GM12878 (cell line): Measurements from ENCODE around the gene TRH. TPM values are rescaled to one million over a fixed set of nuclear protein-coding genes. Genes with fewer than 3 reads are reported as not detected.

Source experiments
- ATAC-seq: fragments of 200-7000 bp; cut with Tn5 transposase; 3 replicates; pipeline ENCODE4 v1.9.1; 2020; ENCODE audit warnings: mild to moderate bottlenecking, moderate library complexity
- BruUV-seq: library from RNA; stranded (reverse); fragments of 400-500 nt; replicated peaks from 2 replicates; lab custom pipeline; 2021; lab: Mats Ljungman, UMichigan
- CTCF ChIA-PET: fragments of 300-600 bp; sonication (Branson Sonifier 250); formaldehyde crosslinking; extraction: SDS; loops from one replicate; lab custom pipeline; 2021; ENCODE audit warnings: inconsistent platforms; lab: Yijun Ruan, JAX
- POLR2A ChIA-PET: fragments of 350-600 bp; formaldehyde crosslinking; extraction: SDS; loops from one replicate; lab custom pipeline; 2021; ENCODE audit warnings: inconsistent platforms; lab: Charles Lee
- RAD21 ChIA-PET: fragments of 300-600 bp; sonication (Branson Sonifier 250); formaldehyde crosslinking; loops from one replicate; lab custom pipeline; 2023; ENCODE audit warnings: antibody characterized with exemption; ENCODE audit not compliant: unreplicated experiment; lab: Charles Lee
- SMC1A ChIA-PET: fragments of 300-600 bp; sonication (Branson Sonifier 250); formaldehyde crosslinking; loops from one replicate; lab custom pipeline; 2023; ENCODE audit not compliant: unreplicated experiment, uncharacterized antibody; lab: Charles Lee
- DNase-seq: peaks from one replicate; pipeline ENCODE4 v3.0.0-alpha.2; 2011; ENCODE audit warnings: low read depth, low spot score
- FAIRE-seq: peaks from 3 replicates; lab custom pipeline; 2011; peaks lifted over from hg19 to GRCh38; lab: Jason Lieb, UNC
- H2AFZ ChIP-seq: 2 replicates; pipeline ENCODE4 v1.6.0; 2011; ENCODE audit warnings: low read depth, low read length, control low read depth; ENCODE audit not compliant: control insufficient read depth
- H3K27ac ChIP-seq: 2 replicates; pipeline ENCODE4 v1.5.1; 2011; ENCODE audit warnings: control low read depth; ENCODE audit not compliant: control insufficient read depth, insufficient read depth
- H3K27me3 ChIP-seq, 2 experiments: replicated peaks in 1 of 2; 2 replicates each; pipeline versions ENCODE4 v1.6.0 to v1.6.1; 2011; ENCODE audit warnings: low read length in 1 of 2; ENCODE audit not compliant: control insufficient read depth in 2 of 2, insufficient read depth in 2 of 2
- H3K36me3 ChIP-seq, 2 experiments: 2 replicates each; pipeline ENCODE4 v1.5.1; 2011; ENCODE audit warnings: low read length in 1 of 2; ENCODE audit not compliant: control insufficient read depth in 2 of 2, insufficient read depth in 2 of 2
- H3K4me1 ChIP-seq: 2 replicates; pipeline ENCODE4 v1.6.1; 2011; ENCODE audit warnings: mild to moderate bottlenecking, low read length, moderate library complexity, mixed read lengths; ENCODE audit not compliant: control insufficient read depth, insufficient read depth
- H3K4me2 ChIP-seq: 2 replicates; pipeline ENCODE4 v1.6.0; 2011; ENCODE audit warnings: control low read depth; ENCODE audit not compliant: control insufficient read depth, insufficient read depth
- H3K4me3 ChIP-seq: fragments of 200-600 bp; sonication (generic); 2 replicates; pipeline ENCODE4 v1.5.1; 2016
- H3K79me2 ChIP-seq: 2 replicates; pipeline ENCODE4 v1.6.0; 2011; ENCODE audit warnings: low read length; ENCODE audit not compliant: control insufficient read depth, insufficient read depth
- H3K9ac ChIP-seq: 2 replicates; pipeline ENCODE4 v1.8.0; 2011; ENCODE audit warnings: low read length, control low read depth, mixed read lengths; ENCODE audit not compliant: control insufficient read depth, insufficient read depth
- H3K9me3 ChIP-seq: replicated peaks from 3 replicates; pipeline ENCODE4 v1.5.1; 2011; ENCODE audit warnings: mild to moderate bottlenecking, low read length; ENCODE audit not compliant: control insufficient read depth, insufficient read depth
- H4K20me1 ChIP-seq: 2 replicates; pipeline ENCODE4 v1.6.0; 2011; ENCODE audit not compliant: control insufficient read depth, insufficient read depth
- BHLHE40 ChIP-seq, 2 experiments: fragments of 450-650 bp in 1 of 2; IDR thresholded peaks; 2 replicates each; pipeline ENCODE4 v1.6.1; 2011 to 2017; ENCODE audit warnings: low read depth in 2 of 2, borderline replicate concordance in 1 of 2, improper control_type of control experiment in 1 of 2, low read length in 1 of 2, mild to moderate bottlenecking in 1 of 2
- CBFB ChIP-seq: IDR thresholded peaks from 2 replicates; pipeline ENCODE4 v1.6.1; 2016; ENCODE audit warnings: antibody characterized with exemption, low read depth
- E2F4 ChIP-seq: IDR thresholded peaks from 2 replicates; pipeline ENCODE4 v1.6.1; 2012; ENCODE audit warnings: low read depth, low read length, improper control_type of control experiment
- FOXM1 ChIP-seq: IDR thresholded peaks from 2 replicates; pipeline ENCODE4 v1.6.1; 2012; ENCODE audit warnings: low read depth, mild to moderate bottlenecking, inconsistent platforms, low read length, moderate library complexity
- GATAD2B ChIP-seq: fragments of 450-650 bp; conservative IDR thresholded peaks from 2 replicates; pipeline ENCODE4 v1.6.1; 2017; ENCODE audit warnings: low read depth, mild to moderate bottlenecking, moderate library complexity
- HDAC2 ChIP-seq: fragments of 200-600 bp; sonication (generic); IDR thresholded peaks from 2 replicates; pipeline ENCODE4 v1.6.1; 2017
- HDAC6 ChIP-seq: fragments of 200-600 bp; sonication (generic); IDR thresholded peaks from one replicate; pipeline ENCODE4 v1.8.0; 2017; ENCODE audit warnings: antibody characterized with exemption; ENCODE audit not compliant: unreplicated experiment
- HSF1 ChIP-seq: fragments of 150-350 bp; IDR thresholded peaks from 2 replicates; pipeline ENCODE4 v1.6.1; 2014; ENCODE audit warnings: mild to moderate bottlenecking, low read depth, low read length
- PAX5 ChIP-seq: IDR thresholded peaks from 2 replicates; pipeline ENCODE4 v1.6.1; 2011; ENCODE audit warnings: low read depth, low read length, borderline replicate concordance
- POLR2AphosphoS5 ChIP-seq: IDR thresholded peaks from 2 replicates; pipeline ENCODE4 v1.6.1; 2011; ENCODE audit warnings: mild to moderate bottlenecking, low read length, inconsistent platforms
- PRDM15 ChIP-seq: fragments of 450-650 bp; formaldehyde crosslinking; IDR thresholded peaks from 2 replicates; pipeline ENCODE4 v1.4.0; 2020; ENCODE audit warnings: mild to moderate bottlenecking, moderate library complexity
- RB1 ChIP-seq: fragments of 450-650 bp; formaldehyde crosslinking; IDR thresholded peaks from 2 replicates; pipeline ENCODE4 v1.6.1; 2017; ENCODE audit warnings: mild to moderate bottlenecking, borderline replicate concordance
- RCOR1 ChIP-seq: conservative IDR thresholded peaks from 2 replicates; pipeline ENCODE4 v1.6.1; 2012; ENCODE audit warnings: low read depth, low read length, improper control_type of control experiment
- RUNX3 ChIP-seq: IDR thresholded peaks from 2 replicates; pipeline ENCODE4 v1.6.1; 2012; ENCODE audit warnings: low read length, inconsistent platforms
- SIN3A ChIP-seq: IDR thresholded peaks from 2 replicates; pipeline ENCODE4 v1.6.1; 2012; ENCODE audit warnings: low read depth, low read length, improper control_type of control experiment
- ZNF24 ChIP-seq: fragments of 450-650 bp; IDR thresholded peaks from 2 replicates; pipeline ENCODE4 v1.6.1; 2017; ENCODE audit warnings: antibody characterized with exemption, mild to moderate bottlenecking
- WGBS: methylation state at CpG from one replicate; pipeline ENCODE4 v1.1.6; 2016; ENCODE audit warnings: low lambda C conversion rate; ENCODE audit not compliant: insufficient replicate concordance, insufficient coverage; ENCODE audit errors: missing lambda C conversion rate; 5-methylcytosine and 5-hydroxymethylcytosine counted together
- in situ Hi-C: fragments of 300-500 bp; cut with MboI; formaldehyde crosslinking; loops from 9 replicates; pipeline ENCODE4 v1.14.3; 2018; ENCODE audit warnings: mixed read lengths
- intact Hi-C: fragments of 100-400 bp; cut with micrococcal nuclease; formaldehyde crosslinking; loops from one replicate; pipeline ENCODE4 v1.14.2; 2022; ENCODE audit not compliant: unreplicated experiment
- polyA plus RNA-seq, 11 experiments: library from polyadenylated mRNA; depleted of rRNA in 4 of 11; unstranded in 6 of 11; stranded (reverse) in 5 of 11; fragments of >200 nt; fragmentation: Nextera tagmentation in 4 of 11; fragmentation: Illumina TruSeq in 1 of 11; extraction: Ambion mirVana in 4 of 11; extraction: Trizol in 1 of 11; gene quantifications; 1 replicate in 1 of 11; 2 replicates in 10 of 11; pipeline versions ENCODE4 v1.2.1 to v1.2.3, GENCODE V29; 2011 to 2016; ENCODE audit warnings: inconsistent platforms in 2 of 11, missing spikeins in 2 of 11, low read depth in 1 of 11
- total RNA-seq, 4 experiments: library from RNA; depleted of rRNA in 3 of 4; stranded (reverse); fragments of >200 nt in 3 of 4; fragmentation: Illumina TruSeq in 1 of 4; extraction: Trizol in 1 of 4; gene quantifications; 2 replicates each; pipeline versions ENCODE4 v1.2.1 to v1.2.3, GENCODE V29; 2013 to 2021

The TRH gene
- total and polyA plus RNA-seq, 10 of the 15 experiments (the other 5 are each of a cell fraction or from before 2014, with no cell fraction given): not detected

GRCh38 chr3:129954514-129954913 is 20.0 kb upstream of the TRH start:
- H2AFZ ChIP-seq: no peak overlapping the region
- H3K4me1 ChIP-seq: no peaks in the 10 kb centered on the region
- intact Hi-C loops: no loop called here
- no peak overlapping the region for H3K27ac ChIP-seq
- ATAC-seq (no peak), DNase-seq (no peak), FAIRE-seq (no peak)
- TF ChIP-seq RB1 (no peak), POLR2AphosphoS5 (no peak), PRDM15 (CRISPR knock-in tag) (no peak), GATAD2B (no peak), BHLHE40 (IDR thresholded peaks at IDR 0.05; ENCODE audit: borderline replicate concordance in 1 of 2, low read depth in 2 of 2, low read length in 1 of 2) (no peak), HDAC2 (no peak), RUNX3 (no peak), CBFB (no peak), E2F4 (no peak), ZNF24 (no peak), HDAC6 (no peak), HSF1 (no peak), SIN3A (no peak), PAX5 (no peak), RCOR1 (no peak), FOXM1 (no peak)
- no TSS peak for BruUV-seq
- 3% methylated on average over 2 of the region's 2 CpGs for WGBS
- H3K79me2 ChIP-seq: no peaks in the 10 kb centered on the region
- in situ Hi-C loops: no loop called here
- ChIA-PET SMC1A (no interaction called here), CTCF (interaction anchor here (0.5 to 0.9 kb wide), 2 partner anchors 13 to 571 kb away, joined by 3 to 4 read pairs; no protein-coding TSS in a partner anchor), POLR2A (no interaction called here), RAD21 (no interaction called here)
- no peaks in the 10 kb centered on the region for H4K20me1 ChIP-seq
- H3K4me2 ChIP-seq: no peak overlapping the region
- no peaks in the 10 kb centered on the region; a peak in 1 of 4 replicates for H3K27me3 ChIP-seq
- no peak overlapping the region for H3K9ac ChIP-seq
- no peaks in the 10 kb centered on the region for H3K36me3 ChIP-seq
- no peaks in the 10 kb centered on the region for H3K9me3 ChIP-seq
- no peak overlapping the region for H3K4me3 ChIP-seq
